AML-193 (cell line): ENCODE data around the gene GRIK4.

Source experiments
- DNase-seq, 2 experiments: peaks; one replicate each; lab custom pipeline; 2025; lab: John Stamatoyannopoulos, UW

GRIK4 gene

GRCh38 chr11:120842195-120842594 lies 330.6 kb downstream of the GRIK4 start:
- DNase-seq, result no peak

- DNase-seq, result no peak
Observed at GRCh38 chr11:120853435-120853834, 341.9 kb downstream of the GRIK4 start.

- no peak for DNase-seq
Observed at GRCh38 chr11:120854988-120855387, 343.4 kb downstream of the GRIK4 start.

- DNase-seq, result no peak
Observed at GRCh38 chr11:120857508-120857907, 346.0 kb downstream of the GRIK4 start.

- DNase-seq, result no peak
Observed at GRCh38 chr11:120858740-120859139, 347.2 kb downstream of the GRIK4 start.

- DNase-seq, result no peak
Observed at GRCh38 chr11:120859552-120860295, 348.2 kb downstream of the GRIK4 start.

GRCh38 chr11:120863359-120863758 lies 351.8 kb downstream of the GRIK4 start:
- no peak for DNase-seq

- DNase-seq, result no peak
Observed at GRCh38 chr11:120867024-120867423, 355.5 kb downstream of the GRIK4 start.

GRCh38 chr11:120867531-120867930 lies 356.0 kb downstream of the GRIK4 start:
- DNase-seq, result no peak

DNA sequence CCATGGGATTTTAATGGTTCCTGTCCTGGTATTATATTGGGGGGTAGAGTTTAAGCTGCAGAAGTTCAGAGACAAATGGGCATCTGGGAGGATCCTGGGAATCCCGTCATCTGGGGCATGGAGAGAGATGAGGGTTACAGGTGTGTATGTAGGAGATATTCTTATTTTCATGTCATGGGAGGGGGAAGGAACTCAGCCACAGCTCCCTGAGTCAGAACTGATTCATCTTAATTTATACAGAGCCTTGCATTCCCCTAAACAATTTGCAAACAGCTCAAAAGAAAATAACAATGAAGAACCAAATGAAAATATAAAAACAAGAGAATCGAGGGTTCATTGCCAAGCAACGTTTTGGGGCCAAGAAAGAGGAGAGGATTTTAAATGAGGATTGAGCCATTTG lies 356.4 kb downstream of the GRIK4 start:
- DNase-seq, result no peak

GRCh38 chr11:120869097-120869496 lies 357.5 kb downstream of the GRIK4 start:
- DNase-seq, result no peak

DNA sequence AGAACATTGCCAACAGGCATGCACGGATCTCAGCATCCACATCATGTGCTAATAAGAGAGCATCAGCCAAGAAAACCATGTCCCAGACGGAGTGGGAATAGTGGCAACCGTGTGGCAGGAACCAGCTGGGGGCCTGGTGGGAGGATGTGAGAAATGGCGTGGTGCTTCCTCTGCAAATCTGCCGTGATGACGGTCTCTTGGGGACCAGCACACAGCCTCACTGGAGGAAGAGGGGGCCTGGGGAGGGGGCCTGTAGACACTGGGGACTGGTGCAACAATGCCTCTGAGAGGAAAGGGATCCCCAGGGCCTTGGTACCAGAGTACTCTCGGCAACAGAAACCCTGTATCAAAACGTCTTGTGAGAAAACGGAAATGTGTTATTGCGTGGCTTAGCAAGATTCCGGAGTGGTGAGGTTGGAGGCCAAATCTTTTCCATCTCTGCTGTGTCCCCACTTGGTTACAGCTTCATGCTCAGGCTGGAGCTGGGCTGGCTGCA lies 358.0 kb downstream of the GRIK4 start:
- DNase-seq, result no peak

GRCh38 chr11:120871194-120871593 lies 359.6 kb downstream of the GRIK4 start:
- DNase-seq, result no peak

- no peak for DNase-seq
Observed at GRCh38 chr11:120871924-120872323, 360.4 kb downstream of the GRIK4 start.

- DNase-seq, result no peak
Observed at GRCh38 chr11:120873966-120874735, 362.6 kb downstream of the GRIK4 start.

DNA sequence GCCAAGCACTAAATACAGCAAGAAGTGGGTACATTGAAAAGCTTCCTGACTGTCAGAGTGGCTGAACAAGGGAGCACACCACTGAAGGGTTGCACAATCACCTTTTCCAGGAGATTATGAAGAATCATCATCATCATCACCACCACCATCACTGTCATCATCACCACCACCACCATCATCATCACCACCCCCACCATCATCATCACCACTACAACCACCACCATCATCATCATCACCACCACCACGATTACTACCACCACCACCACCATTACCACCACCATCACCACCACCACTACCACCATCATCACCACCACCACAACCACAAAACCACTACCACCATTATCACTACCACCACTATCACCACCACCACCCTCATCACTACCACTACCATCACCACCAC lies 364.4 kb downstream of the GRIK4 start:
- DNase-seq, result no peak

DNA sequence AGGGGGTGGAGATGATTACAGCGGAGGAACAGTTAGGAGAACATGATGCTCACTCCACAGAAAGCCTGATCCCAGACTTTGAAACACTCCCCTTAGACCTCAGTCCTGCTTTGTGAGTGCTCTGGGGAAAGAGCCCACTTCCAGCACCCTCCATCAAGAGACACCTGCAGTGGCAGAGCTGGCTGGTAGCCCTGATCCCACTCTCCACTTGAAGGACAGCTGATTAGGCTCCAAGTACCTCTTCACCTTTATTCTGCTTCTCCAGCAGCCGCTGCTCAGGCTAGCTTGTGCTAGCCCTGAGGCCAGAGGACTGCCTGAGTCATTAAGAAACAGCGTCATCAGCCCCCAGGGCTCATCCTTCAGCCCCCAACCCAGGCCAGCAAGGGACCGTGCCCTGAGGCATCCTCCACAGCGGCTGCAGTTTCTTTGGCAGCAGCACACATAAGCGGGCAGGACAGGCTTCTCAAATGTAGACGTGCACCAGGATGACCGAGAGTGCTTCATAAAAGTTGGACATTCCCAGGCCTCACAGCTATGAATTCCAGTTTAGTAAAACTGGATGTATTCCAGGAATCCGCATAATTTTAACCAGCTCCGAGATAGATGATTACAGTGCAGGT lies 366.3 kb downstream of the GRIK4 start:
- no peak for DNase-seq

DNA sequence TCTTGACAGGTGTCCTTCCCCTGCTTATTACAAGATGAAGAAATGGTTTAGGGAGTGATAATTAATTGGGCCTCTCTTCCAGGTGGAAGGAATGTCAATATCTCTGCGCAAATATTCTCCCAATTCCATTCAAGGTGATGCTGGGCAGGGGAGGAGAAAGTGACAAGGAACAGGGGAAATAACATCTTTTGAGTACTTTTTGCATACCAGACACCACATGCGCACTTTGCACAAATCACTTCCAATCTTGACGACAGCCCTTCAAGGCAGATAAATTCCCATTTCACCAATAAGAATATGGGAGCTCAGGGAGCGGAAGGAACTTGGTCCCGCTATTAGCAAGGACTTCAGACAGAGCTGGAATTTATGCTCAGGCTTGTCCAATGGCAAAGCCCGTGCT lies 367.2 kb downstream of the GRIK4 start:
- no peak for DNase-seq

DNA sequence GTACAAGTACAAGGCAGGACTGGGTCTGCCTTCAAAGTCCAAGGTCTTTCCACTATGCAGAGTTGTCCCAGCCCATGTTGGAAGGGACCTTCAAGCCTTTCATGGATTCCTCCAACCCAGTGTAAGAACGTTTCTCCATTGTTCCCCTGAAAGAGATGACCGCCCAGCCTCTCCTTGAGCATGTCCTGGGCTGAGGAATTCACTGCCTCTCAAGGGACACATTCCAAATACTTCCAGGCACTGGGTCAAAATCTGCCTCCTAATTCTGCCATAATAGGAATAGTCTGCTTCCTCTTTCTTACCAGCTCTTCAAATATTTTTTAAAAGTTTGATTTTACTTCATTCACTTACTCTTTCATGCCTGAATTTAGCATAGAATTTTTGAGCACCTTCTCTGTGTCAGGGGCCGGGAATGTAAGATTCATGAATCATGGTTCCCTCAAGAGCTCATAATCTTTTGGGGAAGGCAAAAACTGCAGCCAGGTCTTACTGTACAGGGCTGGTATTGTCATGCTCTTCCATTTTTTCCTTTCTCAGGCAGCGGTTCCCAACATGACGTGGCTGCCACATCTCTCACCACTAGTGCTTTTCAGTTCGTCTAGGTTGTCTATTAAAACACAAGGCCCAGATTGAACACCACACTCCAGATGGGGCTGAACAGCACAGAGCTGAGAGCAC lies 369.1 kb downstream of the GRIK4 start:
- DNase-seq, result no peak

- DNase-seq, result no peak
Observed at GRCh38 chr11:120881596-120881995, 370.0 kb downstream of the GRIK4 start.

DNA sequence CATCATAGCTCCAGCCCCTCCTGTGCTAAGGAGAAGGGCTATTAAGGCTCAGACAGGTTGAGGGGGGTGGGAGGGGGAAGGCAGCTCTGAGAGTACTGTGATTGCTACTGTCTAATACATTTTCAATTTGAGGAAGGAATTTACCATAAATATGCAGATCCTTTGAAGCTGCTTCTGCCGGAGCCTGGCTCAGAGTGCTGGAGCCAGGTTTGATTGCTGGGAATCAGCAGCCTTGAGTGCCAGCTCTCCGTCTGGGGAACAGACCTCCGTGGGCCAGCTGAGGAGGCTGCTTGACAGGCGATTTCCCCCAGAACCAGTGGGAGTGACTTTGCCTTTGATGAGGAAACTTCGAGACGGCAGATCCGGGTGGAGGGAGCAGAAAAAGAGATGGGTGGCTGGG lies 370.6 kb downstream of the GRIK4 start:
- DNase-seq, result no peak

DNA sequence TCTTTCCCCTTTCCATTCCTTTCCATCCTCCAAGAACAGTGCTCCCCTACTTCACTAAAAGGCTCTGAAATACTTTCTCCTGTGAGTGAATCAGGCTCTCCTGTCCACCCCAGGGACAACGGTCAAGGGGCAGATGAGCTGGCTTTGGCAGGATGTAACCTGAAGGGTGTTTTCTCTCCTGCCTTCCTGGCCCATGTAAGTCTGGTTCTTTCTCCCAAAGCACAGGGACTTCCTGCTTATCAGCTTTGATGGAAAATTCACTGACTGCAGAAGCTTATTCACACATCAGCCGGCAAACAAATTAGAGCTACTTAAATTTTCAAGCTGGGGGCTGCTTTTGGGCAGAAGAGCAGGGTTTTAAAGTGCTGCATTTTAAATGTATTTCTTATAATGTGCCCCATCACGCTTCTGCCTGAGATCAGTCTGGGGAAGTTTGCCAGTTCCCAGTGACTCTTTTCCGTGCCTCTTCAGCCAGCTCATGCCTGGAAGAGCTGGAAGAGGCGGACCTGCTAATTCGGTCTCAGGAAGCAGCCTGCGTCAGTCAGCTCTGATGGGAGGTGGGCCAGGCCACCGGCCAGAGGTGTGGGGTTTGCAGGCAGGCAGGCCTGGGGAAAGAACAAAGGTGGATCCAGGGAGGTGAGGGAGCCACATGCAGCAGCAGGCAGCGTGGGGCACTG lies 372.0 kb downstream of the GRIK4 start:
- no peak for DNase-seq
